GM23338 (cell line): ENCODE measurements around the gene STK17A. TPM values are rescaled to one million over a fixed set of nuclear protein-coding genes. Genes with fewer than 3 reads are reported as not detected.

Experiments used
- ATAC-seq: fragments of 200-7000 bp; cut with Tn5 transposase; 3 replicates; pipeline ENCODE4 v1.9.1; 2020
- DNase-seq: peaks from one replicate; pipeline ENCODE4 v3.0.0-alpha.2; 2015; ENCODE audit warnings: low spot score
- H2AFZ ChIP-seq: fragments of 200-600 bp; sonication (generic); 2 replicates; pipeline ENCODE4 v1.8.0; 2016; ENCODE audit warnings: antibody characterized with exemption, mild to moderate bottlenecking, moderate library complexity
- H3F3A ChIP-seq: fragments of 200-600 bp; sonication (generic); replicated peaks from 2 replicates; pipeline ENCODE4 v1.8.0; 2017; ENCODE audit warnings: antibody characterized with exemption, mixed run types, low read depth
- H3K27ac ChIP-seq: fragments of 200-600 bp; sonication (generic); 2 replicates; pipeline ENCODE4 v1.6.1; 2016; ENCODE audit warnings: low read depth
- H3K27me3 ChIP-seq: fragments of 200-600 bp; sonication (generic); 2 replicates; pipeline ENCODE4 v1.8.0; 2016; ENCODE audit warnings: mild to moderate bottlenecking, mixed run types, moderate library complexity; ENCODE audit not compliant: insufficient read depth
- H3K36me3 ChIP-seq: fragments of 200-600 bp; sonication (generic); 2 replicates; pipeline ENCODE4 v1.8.0; 2016; ENCODE audit warnings: mild to moderate bottlenecking; ENCODE audit not compliant: insufficient read depth
- H3K4me1 ChIP-seq: fragments of 200-600 bp; sonication (generic); 2 replicates; pipeline ENCODE4 v1.8.0; 2016; ENCODE audit warnings: mild to moderate bottlenecking, moderate library complexity; ENCODE audit not compliant: insufficient read depth
- H3K4me2 ChIP-seq: fragments of 200-600 bp; sonication (generic); 2 replicates; pipeline ENCODE4 v1.7.1; 2017; ENCODE audit warnings: mixed run types
- H3K4me3 ChIP-seq: fragments of 200-600 bp; sonication (generic); 2 replicates; pipeline ENCODE4 v1.6.1; 2016; ENCODE audit warnings: mixed run types
- H3K79me2 ChIP-seq: fragments of 200-600 bp; sonication (generic); replicated peaks from 2 replicates; pipeline ENCODE4 v1.8.0; 2017; ENCODE audit warnings: mild to moderate bottlenecking; ENCODE audit not compliant: insufficient read depth
- H3K9me2 ChIP-seq: fragments of 200-600 bp; sonication (generic); 2 replicates; pipeline ENCODE4 v1.8.0; 2017; ENCODE audit not compliant: insufficient read depth
- H4K20me1 ChIP-seq: fragments of 200-600 bp; sonication (generic); replicated peaks from 2 replicates; pipeline ENCODE4 v1.8.0; 2017; ENCODE audit warnings: mild to moderate bottlenecking; ENCODE audit not compliant: insufficient read depth
- H3K27ac Mint-ChIP-seq: 2 replicates; pipeline ENCODE4 v1.8.0; 2020; ENCODE audit warnings: inconsistent platforms, mild to moderate bottlenecking, moderate library complexity, mixed read lengths
- H3K27me3 Mint-ChIP-seq: 3 replicates; pipeline ENCODE4 v1.8.0; 2022; ENCODE audit warnings: low read depth, mild to moderate bottlenecking, moderate library complexity, mixed read lengths, inconsistent platforms; ENCODE audit not compliant: insufficient read depth, poor library complexity
- H3K36me3 Mint-ChIP-seq: 3 replicates; pipeline ENCODE4 v1.8.0; 2021; ENCODE audit warnings: low read depth, mild to moderate bottlenecking, inconsistent platforms, moderate library complexity, mixed read lengths
- H3K4me1 Mint-ChIP-seq: 3 replicates; pipeline ENCODE4 v1.8.0; 2020; ENCODE audit warnings: mild to moderate bottlenecking, inconsistent platforms, mixed read lengths
- H3K4me3 Mint-ChIP-seq: 3 replicates; pipeline ENCODE4 v1.8.0; 2021; ENCODE audit warnings: moderate library complexity, mild to moderate bottlenecking, inconsistent platforms, mixed read lengths
- H3K9me3 Mint-ChIP-seq: 3 replicates; pipeline ENCODE4 v1.8.0; 2020; ENCODE audit warnings: moderate library complexity, mild to moderate bottlenecking, inconsistent platforms, mixed read lengths
- EZH2phosphoT487 ChIP-seq: fragments of 200-600 bp; sonication (generic); IDR thresholded peaks from one replicate; pipeline ENCODE4 v1.8.1; 2018; ENCODE audit warnings: antibody characterized with exemption; ENCODE audit not compliant: unreplicated experiment
- REST ChIP-seq: IDR thresholded peaks from one replicate; pipeline ENCODE4 v1.6.1; 2018; ENCODE audit warnings: antibody characterized with exemption; ENCODE audit not compliant: unreplicated experiment
- ZNF462 ChIP-seq: fragments of 250-450 bp; sonication (Bioruptor Pico); IDR thresholded peaks from 2 replicates; pipeline ENCODE4 v1.5.0; 2020; ENCODE audit warnings: mild to moderate bottlenecking, moderate library complexity
- polyA plus RNA-seq: library from polyadenylated mRNA; unstranded; fragments of >200 nt; fragmentation: Nextera tagmentation; extraction: Ambion mirVana; gene quantifications from 2 replicates; pipeline ENCODE4 v1.2.1, GENCODE V29; 2016
- total RNA-seq: library from RNA; depleted of rRNA; stranded (reverse); fragments of >200 nt; shearing (Covaris generic); gene quantifications from 2 replicates; pipeline ENCODE4 v1.2.3, GENCODE V29; 2014

The STK17A gene
- total and polyA plus RNA-seq, 2 experiments from 2014 or later: 21.2 to 21.8 TPM

GRCh38 chr7:43586251-43586900 is 3.5 kb downstream of the STK17A start (continued):
- TF ChIP-seq ZNF462 (CRISPR knock-in tag): no peak

GRCh38 chr7:43588477-43589132 is 5.7 kb downstream of the STK17A start:
- Mint-ChIP-seq H3K4me3 (no peak overlapping the region), H3K36me3 (no peaks in the 10 kb centered on the region; the same call in 2 of the 3 replicates), H3K9me3 (no peaks in the 10 kb centered on the region), H3K27me3 (peaks cover 9% of the 10 kb centered on the region), H3K4me1 (peaks cover 24% of the 10 kb centered on the region), H3K27ac (no peak overlapping the region)
- Histone ChIP-seq H3F3A (no peaks in the 10 kb centered on the region), H3K27me3 (peaks cover 10% of the 10 kb centered on the region), H3K9me2 (no peaks in the 10 kb centered on the region), H4K20me1 (peaks cover 3% of the 10 kb centered on the region; the same call in 1 of the 2 replicates), H3K4me3 (no peak overlapping the region), H3K27ac (no peak overlapping the region), H2AFZ (no peak overlapping the region), H3K36me3 (no peaks in the 10 kb centered on the region), H3K4me1 (peaks cover 5% of the 10 kb centered on the region), H3K79me2 (peaks cover 90% of the 10 kb centered on the region), H3K4me2 (no peak overlapping the region)
- no peak for ATAC-seq
- no peak for DNase-seq
- TF ChIP-seq ZNF462 (CRISPR knock-in tag) (no peak), EZH2phosphoT487 (no peak), REST (no peak)
